Measurements from ENCODE around the gene RAB7A.

The RAB7A gene

DNA sequence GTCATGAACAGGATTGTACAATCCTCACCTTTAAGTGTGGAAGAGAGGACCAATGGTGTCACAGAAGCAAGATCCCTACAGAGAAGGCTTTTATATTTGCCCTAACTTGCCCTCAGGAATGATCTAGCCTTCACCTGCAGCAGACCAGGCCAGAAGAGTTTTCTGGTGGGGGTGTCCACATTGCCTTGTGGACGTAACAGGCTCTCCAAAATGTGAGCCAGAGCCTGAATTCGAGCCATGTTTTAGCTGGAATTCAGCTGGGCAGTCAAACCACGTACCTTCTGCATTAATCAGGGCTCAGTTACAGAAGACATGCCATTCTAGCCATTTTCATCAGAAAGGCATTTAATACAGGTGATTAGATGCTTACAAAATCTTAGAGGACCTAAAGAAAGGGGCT lies 23.6 kb upstream of the RAB7A start:
- no peaks in the 10 kb centered on the region for H3F3A ChIP-seq (ENCODE audit: insufficient read depth)
- no peaks in the 10 kb centered on the region for H3K9me2 ChIP-seq (replicated peaks; ENCODE audit: insufficient read depth, low read length)
- TF ChIP-seq EZH2phosphoT487 (conservative IDR thresholded peaks at IDR 0.05; ENCODE audit: low read length), result no peak
- TF ChIP-seq CTCF (IDR thresholded peaks at IDR 0.05; ENCODE audit: insufficient read depth, low read length, poor library complexity, severe bottlenecking), result no peak
- H4K20me1 ChIP-seq (ENCODE audit: low read depth, low read length), result no peaks in the 10 kb centered on the region
- no peak overlapping the region for H3K4me2 ChIP-seq (ENCODE audit: low read depth, low read length, poor library complexity, severe bottlenecking)
- H3K36me3 ChIP-seq (ENCODE audit: low read length), result no peaks in the 10 kb centered on the region
- no peaks in the 10 kb centered on the region for H3K27me3 ChIP-seq (ENCODE audit: low read length)
- no peak overlapping the region for H3K9ac ChIP-seq (ENCODE audit: low read length)
- no peak overlapping the region for H3K4me3 ChIP-seq (ENCODE audit: insufficient read depth, low read length, poor library complexity, severe bottlenecking)
- no peaks in the 10 kb centered on the region for H3K9me3 ChIP-seq (ENCODE audit: insufficient read depth, low read length)
- no peak overlapping the region for H3K27ac ChIP-seq (ENCODE audit: low read depth, low read length)
- H2AFZ ChIP-seq (ENCODE audit: low read depth, low read length, severe bottlenecking), result no peak overlapping the region
- H3K79me2 ChIP-seq (ENCODE audit: insufficient read depth, low read length), result no peaks in the 10 kb centered on the region

GRCh38 chr3:128703561-128703960 lies 22.4 kb upstream of the RAB7A start:
- Histone ChIP-seq H3K4me3 (ENCODE audit: insufficient read depth, low read length, poor library complexity, severe bottlenecking) (no peak overlapping the region), H2AFZ (ENCODE audit: low read depth, low read length, severe bottlenecking) (no peak overlapping the region), H3K27ac (ENCODE audit: low read depth, low read length) (no peak overlapping the region), H3K9me3 (ENCODE audit: insufficient read depth, low read length) (no peaks in the 10 kb centered on the region), H3F3A (ENCODE audit: insufficient read depth) (no peaks in the 10 kb centered on the region), H3K79me2 (ENCODE audit: insufficient read depth, low read length) (no peaks in the 10 kb centered on the region), H3K27me3 (ENCODE audit: low read length) (no peaks in the 10 kb centered on the region), H3K4me2 (ENCODE audit: low read depth, low read length, poor library complexity, severe bottlenecking) (no peak overlapping the region), H3K9me2 (replicated peaks; ENCODE audit: insufficient read depth, low read length) (no peaks in the 10 kb centered on the region), H3K9ac (ENCODE audit: low read length) (no peak overlapping the region), H3K36me3 (ENCODE audit: low read length) (no peaks in the 10 kb centered on the region), H4K20me1 (ENCODE audit: low read depth, low read length) (no peaks in the 10 kb centered on the region)
- TF ChIP-seq CTCF (IDR thresholded peaks at IDR 0.05; ENCODE audit: insufficient read depth, low read length, poor library complexity, severe bottlenecking) (no peak), EZH2phosphoT487 (conservative IDR thresholded peaks at IDR 0.05; ENCODE audit: low read length) (no peak)

DNA sequence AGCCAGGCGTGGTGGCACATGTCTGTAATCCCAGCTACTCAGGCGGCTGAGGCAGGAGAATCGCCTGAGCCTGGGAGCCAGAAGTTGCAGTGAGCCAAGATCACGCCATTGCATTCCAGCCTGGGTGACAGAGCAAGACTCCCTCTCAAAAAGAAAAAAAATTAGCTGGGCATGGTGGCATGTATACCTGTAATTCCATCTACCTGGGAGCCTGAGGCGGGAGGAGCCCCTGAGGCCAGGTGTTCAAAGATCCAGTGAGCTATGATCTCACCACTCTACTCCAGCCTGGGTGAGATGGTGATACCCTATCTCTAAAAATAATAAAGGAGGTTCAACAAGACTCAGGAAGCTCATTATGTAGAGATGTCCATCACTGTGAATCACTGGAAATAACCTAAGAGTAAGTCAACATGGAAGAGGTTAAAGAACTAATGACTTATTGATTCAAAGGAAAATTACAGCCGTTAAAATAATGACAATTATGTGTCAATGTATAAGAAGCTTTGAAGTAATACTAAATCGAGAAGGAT lies 19.8 kb upstream of the RAB7A start:
- Histone ChIP-seq H3F3A (ENCODE audit: insufficient read depth) (no peaks in the 10 kb centered on the region), H3K9ac (ENCODE audit: low read length) (no peak overlapping the region), H4K20me1 (ENCODE audit: low read depth, low read length) (no peaks in the 10 kb centered on the region), H3K79me2 (ENCODE audit: insufficient read depth, low read length) (no peaks in the 10 kb centered on the region), H3K9me2 (replicated peaks; ENCODE audit: insufficient read depth, low read length) (no peaks in the 10 kb centered on the region), H2AFZ (ENCODE audit: low read depth, low read length, severe bottlenecking) (no peak overlapping the region), H3K9me3 (ENCODE audit: insufficient read depth, low read length) (no peaks in the 10 kb centered on the region), H3K4me2 (ENCODE audit: low read depth, low read length, poor library complexity, severe bottlenecking) (no peak overlapping the region), H3K27me3 (ENCODE audit: low read length) (no peaks in the 10 kb centered on the region), H3K27ac (ENCODE audit: low read depth, low read length) (no peak overlapping the region), H3K4me3 (ENCODE audit: insufficient read depth, low read length, poor library complexity, severe bottlenecking) (no peak overlapping the region), H3K36me3 (ENCODE audit: low read length) (no peaks in the 10 kb centered on the region)
- no peak for TF ChIP-seq CTCF (IDR thresholded peaks at IDR 0.05; ENCODE audit: insufficient read depth, low read length, poor library complexity, severe bottlenecking)
- no peak for TF ChIP-seq EZH2phosphoT487 (conservative IDR thresholded peaks at IDR 0.05; ENCODE audit: low read length)

All from SU-DHL-6 (cell line).